HG02870 (cell line): ENCODE measurements around the gene ACSF2.

ENCODE experiments used
- ATAC-seq: cut with Tn5 transposase; IDR thresholded peaks from one replicate; pipeline ENCODE4 v1.9.1; 2021; ENCODE audit warnings: mild to moderate bottlenecking, moderate library complexity; ENCODE audit not compliant: unreplicated experiment

ACSF2 gene

GRCh38 chr17:50437409-50437808 lies 11.4 kb downstream of the ACSF2 start:
- ATAC-seq: no peak

GRCh38 chr17:50439008-50439407 lies 13.0 kb downstream of the ACSF2 start:
- ATAC-seq: no peak

DNA sequence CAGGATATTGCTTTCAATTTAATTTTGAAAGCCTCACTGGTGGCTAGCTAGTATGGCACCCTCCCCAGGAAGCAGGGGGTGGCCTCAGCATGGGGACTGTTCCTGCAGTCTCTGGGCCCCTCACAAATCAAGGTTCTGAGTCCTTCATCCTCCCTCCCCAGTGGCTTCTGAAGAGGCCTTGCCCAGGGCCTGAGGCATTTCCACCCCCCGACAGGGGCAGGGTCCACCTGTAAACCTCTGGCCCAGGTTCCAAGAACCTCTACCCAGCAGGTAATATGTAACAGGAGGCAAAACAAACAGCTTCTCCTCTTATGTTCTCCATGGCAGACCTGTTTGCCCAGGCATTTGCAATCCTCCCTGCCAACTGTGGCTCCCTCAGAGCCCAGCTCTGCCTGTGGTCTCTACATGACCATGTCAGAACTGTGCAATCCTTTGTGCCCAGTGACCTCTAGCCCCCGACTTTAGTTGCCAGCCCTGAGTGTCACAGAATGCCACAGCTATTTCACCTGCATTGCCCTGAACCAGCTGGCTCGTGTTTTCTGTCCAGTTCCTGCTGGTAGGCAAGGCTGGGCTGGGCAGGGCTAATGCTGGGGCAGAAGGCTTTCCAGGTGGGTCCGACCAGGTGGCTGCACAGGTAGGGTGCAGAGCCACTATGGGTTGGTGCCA lies 14.3 kb downstream of the ACSF2 start:
- ATAC-seq: no peak

DNA sequence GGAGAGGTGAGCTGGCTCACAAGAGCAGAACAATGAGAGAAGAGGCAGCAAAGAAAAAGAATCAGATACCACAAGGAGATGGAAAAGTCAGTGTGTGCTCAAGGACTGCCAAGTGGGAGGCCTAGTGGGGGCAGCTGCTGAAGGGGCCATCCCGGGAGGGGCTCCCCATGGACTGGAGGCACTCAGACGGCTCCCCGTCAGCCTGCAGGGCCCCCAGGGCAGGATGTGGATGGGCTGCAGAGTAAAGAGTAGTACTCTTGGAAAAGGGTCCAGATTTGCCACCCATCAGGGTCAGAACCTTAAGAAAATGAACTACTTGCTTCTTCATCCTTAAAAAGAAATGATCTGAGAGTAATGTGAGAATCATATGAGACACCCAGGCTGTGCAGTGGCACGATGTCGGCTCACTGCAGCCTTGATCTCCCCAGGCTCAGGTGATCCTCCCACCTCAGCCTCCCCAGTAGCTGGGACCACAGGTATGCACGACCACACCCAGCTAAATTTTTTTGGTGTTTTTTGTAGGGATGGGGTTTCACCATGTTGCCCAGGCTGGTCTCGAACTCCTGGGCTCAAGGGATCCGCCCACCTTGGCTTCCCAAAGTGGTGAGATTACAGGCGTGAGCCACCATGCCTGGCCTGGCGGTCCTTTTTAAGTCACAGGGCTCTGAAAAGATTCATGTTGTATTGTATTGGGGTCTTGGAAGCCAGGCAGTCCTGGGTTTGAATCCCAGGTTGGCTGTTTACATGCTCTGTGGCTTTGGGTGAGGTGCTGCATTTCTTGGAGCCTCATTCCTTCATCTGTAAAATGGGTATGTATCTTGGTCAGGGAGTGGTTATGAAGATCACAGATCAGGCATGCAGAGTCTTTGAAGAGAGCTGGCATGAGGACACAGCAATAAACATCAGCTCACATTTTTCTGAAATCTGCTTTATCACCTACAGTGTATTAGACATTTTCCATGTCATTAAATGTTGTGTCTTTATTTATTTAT lies 15.1 kb downstream of the ACSF2 start:
- no peak for ATAC-seq

DNA sequence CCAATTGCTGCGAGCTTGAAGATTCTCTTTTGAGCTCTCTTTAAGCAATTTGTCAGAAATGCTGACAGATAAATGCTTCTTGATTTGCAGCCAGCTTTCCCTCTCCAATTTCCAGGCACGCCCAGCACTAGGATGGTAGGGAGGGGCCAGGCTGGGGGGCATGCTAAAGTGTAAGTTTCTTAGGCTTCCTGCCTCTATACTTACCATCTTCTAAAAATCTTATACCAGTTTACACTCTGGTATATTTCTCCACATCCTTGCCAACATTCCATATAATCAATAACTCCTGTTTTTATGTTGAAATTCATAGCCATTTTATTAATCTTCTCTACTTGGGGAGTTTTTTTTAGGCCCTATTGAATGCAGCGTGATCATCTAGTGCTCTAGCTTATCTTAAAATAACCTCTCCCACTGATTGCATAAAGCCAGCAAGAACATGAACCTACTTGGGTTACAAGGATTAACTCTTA lies 17.5 kb downstream of the ACSF2 start:
- no peak for ATAC-seq

GRCh38 chr17:50444841-50445715 lies 19.1 kb downstream of the ACSF2 start:
- ATAC-seq: no peak

DNA sequence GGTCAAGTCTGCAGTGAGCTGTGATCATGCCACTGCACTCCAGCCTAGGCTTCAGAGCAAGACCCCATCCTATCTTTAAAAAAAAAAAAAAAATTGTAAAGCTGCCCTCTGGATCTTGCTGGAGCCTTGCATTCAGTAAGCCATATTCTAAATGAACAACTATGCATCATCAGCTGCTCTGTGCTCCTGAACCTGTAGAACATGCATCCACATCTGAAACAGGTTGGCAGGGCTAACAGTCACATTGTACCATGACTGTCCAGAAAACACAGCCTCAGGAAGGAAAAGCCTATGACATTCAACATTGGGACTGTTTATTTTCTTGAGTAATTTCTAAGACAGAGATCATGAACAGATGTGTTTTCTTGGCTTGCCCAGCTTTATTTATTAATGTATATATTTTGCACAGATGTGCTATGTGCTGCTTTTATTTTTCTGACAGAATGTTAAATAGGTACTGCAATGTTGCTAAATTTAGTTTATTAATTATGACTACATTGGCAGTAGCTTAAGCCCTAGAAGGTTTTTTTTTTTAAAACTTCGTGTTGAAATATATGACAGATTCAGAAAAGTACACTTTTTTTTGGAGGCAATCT lies 19.8 kb downstream of the ACSF2 start:
- no peak for ATAC-seq

DNA sequence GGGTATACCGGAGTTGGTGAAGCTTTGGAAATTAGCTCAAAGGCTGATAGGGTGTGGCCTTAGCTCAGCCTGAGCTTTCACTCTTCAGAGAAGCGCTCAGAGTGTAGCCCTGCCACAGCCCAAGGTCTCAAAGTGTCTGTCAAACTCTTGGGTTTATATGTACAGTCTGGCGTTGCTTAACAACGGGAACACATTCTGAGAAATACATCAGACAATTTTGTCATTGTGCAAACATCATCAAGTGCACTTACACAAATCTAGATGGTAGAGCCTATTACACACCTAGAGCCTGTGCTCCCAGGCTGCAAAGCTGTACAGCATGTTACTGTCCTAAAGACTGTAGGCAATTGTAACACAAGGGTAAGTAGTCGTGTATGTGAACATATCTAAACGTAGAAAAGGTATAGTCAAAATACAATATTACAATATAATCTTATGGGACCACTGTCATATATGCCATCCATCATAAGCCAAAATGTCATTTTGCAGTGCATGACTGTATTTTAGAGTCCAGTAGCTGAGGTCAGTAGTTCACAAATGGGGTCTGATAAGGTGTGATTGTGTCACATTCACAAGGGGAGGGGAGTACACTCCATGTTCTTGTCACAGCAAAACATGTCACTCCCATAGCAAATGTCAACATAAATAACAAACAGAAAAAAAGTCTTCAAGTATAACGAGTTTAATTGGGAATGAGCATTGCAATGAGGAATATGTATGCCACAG lies 22.0 kb downstream of the ACSF2 start:
- ATAC-seq: no peak

- no peak for ATAC-seq
Measured at GRCh38 chr17:50448643-50449042, 22.6 kb downstream of the ACSF2 start.

DNA sequence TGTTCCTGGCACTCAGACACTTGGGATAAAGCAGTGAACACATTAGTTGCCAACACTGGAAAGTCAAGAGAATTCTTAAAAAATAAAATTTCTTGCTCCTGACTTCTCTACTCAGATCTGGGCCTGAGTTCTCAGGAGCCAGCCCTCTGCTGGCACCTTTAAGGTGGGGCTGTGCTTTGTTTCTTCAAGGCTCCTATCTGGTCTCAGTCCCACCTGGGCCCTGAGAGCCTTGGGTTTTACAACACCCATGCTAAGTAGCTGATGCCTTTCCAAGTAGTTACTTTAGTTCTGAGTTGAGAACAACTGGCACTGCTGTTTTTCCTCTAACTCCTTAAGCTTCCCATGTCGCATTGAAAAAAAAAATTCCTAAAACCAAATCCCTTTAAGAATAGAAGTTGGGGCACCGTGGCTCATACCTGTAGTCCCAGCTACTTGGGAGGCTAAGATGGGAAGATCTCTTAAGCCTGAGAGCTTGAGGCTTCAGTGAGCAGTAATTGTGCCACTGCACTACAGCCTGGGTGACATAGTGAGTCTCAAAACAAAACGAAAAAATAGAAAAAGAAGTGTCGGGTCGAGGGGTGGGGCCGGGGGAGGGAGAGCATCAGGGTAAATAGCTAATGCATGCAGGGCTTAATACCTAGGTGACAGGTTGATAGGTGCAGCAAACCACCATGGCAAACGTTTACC lies 26.1 kb downstream of the ACSF2 start:
- no peak for ATAC-seq

DNA sequence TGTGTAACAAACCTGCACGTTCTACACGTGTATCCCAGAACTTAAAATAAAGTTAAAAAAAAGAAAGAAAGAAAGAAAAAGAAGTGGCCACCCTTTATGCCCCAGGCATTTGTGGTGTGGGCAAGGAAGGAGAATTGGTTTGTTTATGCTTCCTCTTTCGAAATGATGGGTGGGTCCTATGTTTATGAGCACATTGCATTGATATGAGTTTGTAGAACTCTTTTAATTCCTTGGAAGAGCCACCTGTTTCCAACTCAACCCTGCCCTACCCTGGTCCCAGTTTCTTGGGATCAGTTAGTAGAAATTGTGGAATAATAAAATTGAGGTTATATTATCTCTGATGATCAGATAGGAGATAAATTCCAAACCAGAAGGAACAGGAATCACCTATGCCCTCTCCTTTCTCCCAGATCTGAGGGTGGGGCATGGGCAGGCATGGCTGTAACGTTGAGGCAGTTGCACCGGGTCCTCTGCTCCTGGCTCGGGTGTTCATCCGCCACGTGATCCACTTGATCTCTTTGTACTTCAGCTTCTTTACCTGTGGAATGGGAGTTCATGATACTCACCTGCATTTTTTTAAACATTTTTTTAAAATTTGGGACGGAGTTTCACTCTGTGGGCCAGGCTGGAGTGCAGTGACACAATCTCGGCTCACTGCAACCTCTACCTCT lies 26.7 kb downstream of the ACSF2 start:
- ATAC-seq: no peak

GRCh38 chr17:50453901-50454300 lies 27.9 kb downstream of the ACSF2 start:
- ATAC-seq: no peak

DNA sequence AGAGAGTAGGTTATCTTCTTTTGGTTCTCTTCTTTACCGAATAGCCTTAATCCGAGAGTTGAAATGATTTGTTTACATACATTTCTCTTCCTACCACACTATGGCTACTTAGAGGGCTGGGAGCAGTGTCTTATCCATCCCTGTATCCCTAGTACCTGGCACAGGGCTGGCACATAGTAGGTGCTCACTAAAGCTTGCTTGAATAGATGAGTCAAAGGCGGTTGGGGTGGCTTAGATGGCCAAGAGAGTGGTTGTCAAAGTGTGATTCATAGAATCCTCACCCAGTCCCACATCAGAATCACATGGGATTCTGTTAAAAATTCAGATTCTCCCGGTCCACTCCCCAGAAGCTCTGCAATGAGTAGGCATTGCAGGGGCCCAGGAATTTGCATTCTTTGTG lies 31.6 kb downstream of the ACSF2 start:
- no peak for ATAC-seq

- no peak for ATAC-seq
Measured at GRCh38 chr17:50458270-50458669, 32.3 kb downstream of the ACSF2 start.

DNA sequence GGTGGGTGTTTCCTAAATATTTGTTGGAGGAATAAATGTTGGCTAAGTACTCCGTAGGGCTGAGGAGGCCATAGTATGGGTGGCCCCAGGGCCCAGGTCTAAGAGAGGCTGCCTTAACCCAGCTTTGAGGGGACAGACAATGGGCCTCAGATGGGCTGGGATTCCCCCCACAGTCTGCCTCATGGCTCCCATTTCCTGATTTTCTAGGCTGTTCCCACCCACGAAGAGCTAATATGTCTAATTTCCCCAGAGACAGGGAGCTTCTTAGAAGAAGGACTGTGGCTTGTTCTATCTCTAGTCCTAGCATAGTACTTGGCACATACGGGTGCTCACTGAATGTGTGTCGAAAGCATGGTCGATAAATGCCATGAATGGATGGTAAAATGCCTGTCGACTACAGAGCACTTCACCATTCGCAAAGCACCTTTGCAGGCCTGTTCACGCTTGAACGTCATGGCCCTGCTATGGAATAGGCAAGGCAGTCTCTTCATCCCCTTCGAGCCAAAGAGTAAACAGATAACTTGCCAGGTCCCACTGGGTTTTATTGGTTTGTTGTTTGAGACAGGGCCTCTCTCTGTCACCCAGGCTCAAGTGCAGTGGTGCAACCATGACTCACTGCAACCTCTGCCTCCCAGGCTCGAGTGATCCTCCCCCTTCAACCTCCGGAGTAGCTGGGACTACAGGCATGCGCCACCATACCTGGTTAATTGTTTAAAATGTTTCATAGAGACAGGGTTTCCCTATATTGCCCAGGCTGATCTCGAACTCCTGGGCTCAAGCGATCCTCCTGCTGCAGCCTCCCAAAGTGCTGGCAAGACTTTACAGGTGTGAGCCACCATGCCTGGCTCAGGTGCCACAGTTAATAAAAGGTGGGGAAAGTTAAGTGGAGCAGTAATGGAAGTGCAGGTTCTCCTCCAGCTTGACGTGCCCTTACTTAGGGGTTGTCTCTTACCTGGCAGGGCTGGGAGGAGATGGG lies 33.0 kb downstream of the ACSF2 start:
- ATAC-seq: no peak

DNA sequence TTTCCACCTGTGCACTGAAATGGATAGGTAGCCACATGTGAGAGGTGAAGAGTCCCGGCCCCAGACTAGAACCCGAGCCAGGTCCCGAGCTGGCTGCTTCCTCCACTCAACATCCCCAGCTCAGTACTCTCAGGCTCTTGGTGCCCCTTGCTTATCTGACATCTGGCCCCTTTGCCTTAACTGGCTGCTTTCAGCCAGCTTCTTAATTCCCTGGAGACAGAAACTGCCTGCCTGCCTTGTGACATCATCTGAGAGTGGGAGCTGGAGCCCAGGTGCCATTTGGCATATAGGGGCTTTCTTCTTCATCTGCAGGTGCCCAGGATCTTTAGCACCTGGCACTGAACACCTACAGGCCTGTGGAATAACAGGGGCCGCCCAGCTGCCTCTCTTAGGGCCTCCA lies 33.7 kb downstream of the ACSF2 start:
- no peak for ATAC-seq

DNA sequence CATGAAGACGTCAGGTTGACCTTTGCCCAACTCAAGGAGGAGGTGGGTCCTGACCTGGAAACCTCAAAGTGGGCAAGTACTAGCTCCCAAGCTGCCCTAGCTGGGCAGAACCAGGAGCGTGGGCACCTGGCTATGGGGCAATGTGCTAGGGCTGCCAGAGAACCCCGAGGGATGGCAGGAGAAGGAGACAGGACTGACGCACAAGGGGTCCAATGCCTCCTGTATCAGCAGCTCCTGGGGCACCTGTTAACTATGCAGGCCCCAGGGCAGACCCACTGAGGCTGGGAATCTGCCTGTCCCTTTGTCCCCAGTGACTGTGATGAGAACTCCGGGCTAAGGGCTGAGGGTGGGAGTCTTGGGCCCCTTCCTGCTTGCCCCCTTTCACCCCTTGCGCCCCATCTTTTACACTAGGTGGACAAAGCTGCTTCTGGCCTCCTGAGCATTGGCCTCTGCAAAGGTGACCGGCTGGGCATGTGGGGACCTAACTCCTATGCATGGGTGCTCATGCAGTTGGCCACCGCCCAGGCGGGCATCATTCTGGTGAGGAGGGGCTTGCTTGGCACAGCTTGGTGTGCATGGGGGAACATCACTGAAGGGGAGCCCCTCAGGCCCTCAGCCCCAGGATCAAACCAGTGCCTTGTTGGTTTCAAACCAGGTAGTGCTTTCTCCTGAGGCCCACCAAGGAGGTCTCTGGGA lies 35.0 kb downstream of the ACSF2 start:
- no peak for ATAC-seq
